ENCODE measurements around the gene C1QTNF3. TPM values are rescaled to one million over a fixed set of nuclear protein-coding genes. Genes with fewer than 3 reads are reported as not detected.

Gene C1QTNF3
- total and polyA plus RNA-seq, 3 experiments from 2014 or later, result 0.39 to 1.4 (median 1.4) TPM

GRCh38 chr5:34007201-34007620 is 35.8 kb downstream of the C1QTNF3 start:
- peaks cover 24 to 35% (median 28%) of the 10 kb centered on the region in 3 donors for H3K4me1 Mint-ChIP-seq

DNA sequence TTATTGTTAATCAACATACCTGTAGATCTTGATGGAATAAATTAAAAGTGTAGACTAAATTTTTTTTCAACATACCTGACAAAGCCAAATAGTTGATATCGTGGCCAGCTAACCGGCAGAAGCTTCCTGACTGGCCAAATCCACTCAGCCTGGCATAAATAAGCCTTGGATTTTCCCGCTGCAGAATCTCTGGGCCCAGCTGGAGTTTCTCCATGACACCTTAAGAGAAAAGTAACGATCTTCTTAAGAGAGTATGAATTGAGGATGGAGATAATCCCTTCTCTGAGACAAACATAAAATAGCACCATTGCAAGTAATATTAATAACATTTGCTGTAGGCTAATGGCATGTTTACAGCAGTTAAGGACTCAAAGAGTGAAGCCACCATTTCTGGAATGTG is 37.3 kb downstream of the C1QTNF3 start:
- H3K4me1 ChIP-seq (ENCODE audit: insufficient read depth, low read length), result peaks cover 13% of the 10 kb centered on the region
- no peak overlapping the region for H3K4me3 ChIP-seq (ENCODE audit: low read length)
- Mint-ChIP-seq H3K9me3 (no peaks in the 10 kb centered on the region), H3K27me3 (no peaks in the 10 kb centered on the region), H3K4me3 (peak overlapping the region in 2 of 7 donors; percentile 10 to 70), H3K36me3 (peaks cover 8 to 46% (median 16%) of the 10 kb centered on the region in 3 donors), H3K27ac (peak overlapping the region in 3 of 8 donors; percentile 40 to 87 (median 55)), H3K4me1 (peaks cover 24 to 35% (median 28%) of the 10 kb centered on the region in 3 donors)
- H3K27me3 ChIP-seq (ENCODE audit: insufficient read depth, low read length, poor library complexity, severe bottlenecking), result no peaks in the 10 kb centered on the region
- H3K27ac ChIP-seq (ENCODE audit: low read depth, low read length), result no peak overlapping the region
- H3K36me3 ChIP-seq (ENCODE audit: insufficient read depth, low read length), result peaks cover 10% of the 10 kb centered on the region
- ChIA-PET POLR2A (no interaction called here), CTCF (no interaction called here)
- no peak for DNase-seq
- H3K9me3 ChIP-seq (ENCODE audit: low read length), result no peaks in the 10 kb centered on the region

More at GRCh38 chr5:34007201-34007620, 35.8 kb downstream of the C1QTNF3 start:
- Histone ChIP-seq H3K4me3 (ENCODE audit: low read length) (peak overlapping the region; percentile 98), H3K27me3 (ENCODE audit: insufficient read depth, low read length, poor library complexity, severe bottlenecking) (no peaks in the 10 kb centered on the region), H3K9me3 (ENCODE audit: low read length) (no peaks in the 10 kb centered on the region), H3K4me1 (ENCODE audit: insufficient read depth, low read length) (peaks cover 13% of the 10 kb centered on the region), H3K27ac (ENCODE audit: low read depth, low read length) (peak overlapping the region; percentile 83), H3K36me3 (ENCODE audit: insufficient read depth, low read length) (peaks cover 10% of the 10 kb centered on the region)
- ChIA-PET POLR2A (no interaction called here), CTCF (no interaction called here)
- Mint-ChIP-seq H3K9me3 (no peaks in the 10 kb centered on the region), H3K27me3 (no peaks in the 10 kb centered on the region), H3K4me3 (peak overlapping the region; percentile 96 to 99 (median 96)), H3K27ac (peak overlapping the region; percentile 87 to 98 (median 94)), H3K36me3 (peaks cover 8 to 38% (median 12%) of the 10 kb centered on the region in 3 donors)
- DNase-seq, result no peak

DNA sequence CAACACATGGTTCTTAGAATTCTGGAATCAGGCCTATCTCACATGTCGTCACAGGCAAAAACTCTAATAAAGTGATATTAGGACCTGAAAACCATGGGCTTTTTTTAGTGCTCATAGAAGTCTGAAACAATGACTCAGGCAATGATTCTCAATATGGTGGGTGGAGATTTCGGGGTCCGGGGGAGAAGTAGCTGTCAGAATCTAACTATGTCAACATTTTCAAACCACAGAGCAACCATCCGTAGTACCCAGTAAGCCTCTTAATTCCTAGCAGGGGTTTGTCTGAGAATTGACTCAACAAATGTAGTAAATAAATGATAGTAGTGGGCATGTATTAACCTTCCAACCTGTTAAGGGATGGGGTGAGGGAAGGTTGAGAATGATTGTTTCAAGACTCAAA is 37.8 kb downstream of the C1QTNF3 start:
- H3K27me3 Mint-ChIP-seq, result no peaks in the 10 kb centered on the region
- H3K36me3 Mint-ChIP-seq, result peaks cover 8 to 46% (median 16%) of the 10 kb centered on the region in 3 donors
- no peaks in the 10 kb centered on the region for H3K27me3 ChIP-seq (ENCODE audit: insufficient read depth, low read length, poor library complexity, severe bottlenecking)
- ChIA-PET POLR2A (no interaction called here), CTCF (no interaction called here)
- peaks cover 24 to 35% (median 28%) of the 10 kb centered on the region in 3 donors for H3K4me1 Mint-ChIP-seq
- no peaks in the 10 kb centered on the region for H3K9me3 Mint-ChIP-seq
- peaks cover 10% of the 10 kb centered on the region for H3K36me3 ChIP-seq (ENCODE audit: insufficient read depth, low read length)
- H3K9me3 ChIP-seq (ENCODE audit: low read length), result no peaks in the 10 kb centered on the region
- H3K4me3 ChIP-seq (ENCODE audit: low read length), result no peak overlapping the region
- no peak overlapping the region for H3K27ac ChIP-seq (ENCODE audit: low read depth, low read length)
- DNase-seq, result no peak
- H3K4me3 Mint-ChIP-seq, result peak overlapping the region in 3 of 7 donors; percentile 1 to 70 (median 36)
- H3K4me1 ChIP-seq (ENCODE audit: insufficient read depth, low read length), result peaks cover 13% of the 10 kb centered on the region
- H3K27ac Mint-ChIP-seq, result peak overlapping the region in 3 of 8 donors; percentile 25 to 87 (median 55)

- Mint-ChIP-seq H3K27ac (no peak overlapping the region), H3K4me3 (no peak overlapping the region), H3K36me3 (peaks cover 8 to 50% (median 16%) of the 10 kb centered on the region in 3 donors), H3K4me1 (peaks cover 20 to 30% (median 23%) of the 10 kb centered on the region in 3 donors), H3K9me3 (no peaks in the 10 kb centered on the region), H3K27me3 (no peaks in the 10 kb centered on the region)
- CTCF ChIA-PET, result no interaction called here
- Histone ChIP-seq H3K4me3 (ENCODE audit: low read length) (no peak overlapping the region), H3K9me3 (ENCODE audit: low read length) (no peaks in the 10 kb centered on the region), H3K36me3 (ENCODE audit: insufficient read depth, low read length) (peaks cover 10% of the 10 kb centered on the region), H3K27me3 (ENCODE audit: insufficient read depth, low read length, poor library complexity, severe bottlenecking) (no peaks in the 10 kb centered on the region), H3K4me1 (ENCODE audit: insufficient read depth, low read length) (peaks cover 10% of the 10 kb centered on the region), H3K27ac (ENCODE audit: low read depth, low read length) (no peak overlapping the region)
- DNase-seq, result no peak
- POLR2A ChIA-PET, result no interaction called here
Measured at GRCh38 chr5:34003941-34004340, 39.1 kb downstream of the C1QTNF3 start.

DNA sequence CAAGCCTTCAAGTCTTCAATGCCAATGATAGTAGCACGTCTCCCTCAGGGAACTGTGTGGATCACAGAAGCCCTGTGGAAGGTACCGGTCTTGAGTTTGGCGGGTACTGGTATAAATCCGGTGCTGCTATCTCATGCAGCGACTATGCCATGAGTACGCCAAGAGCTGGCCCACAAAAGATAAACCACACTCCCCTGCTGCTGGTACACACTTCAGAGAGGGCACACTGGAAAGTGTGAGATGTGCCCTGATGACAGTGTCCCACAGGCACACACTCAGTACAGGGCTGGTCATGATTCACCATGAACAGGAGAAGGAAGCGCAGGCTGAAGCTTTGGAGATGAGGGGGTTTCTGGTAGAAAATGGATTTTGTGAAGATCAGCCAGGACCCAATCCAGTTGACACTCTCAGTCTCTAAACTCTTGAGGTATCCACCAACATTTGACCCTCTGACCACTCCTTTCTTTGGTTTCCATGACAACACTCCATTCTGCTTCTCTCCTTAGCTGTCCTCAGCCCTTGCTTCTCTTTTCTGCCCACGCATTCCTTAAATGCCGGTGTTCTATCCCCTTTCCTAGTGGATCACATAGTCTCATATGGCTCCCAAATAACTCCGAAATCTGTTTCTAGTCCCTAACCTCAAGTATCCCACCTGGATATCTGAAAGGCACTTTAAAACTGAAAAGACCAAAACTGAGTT is 40.2 kb downstream of the C1QTNF3 start:
- H3K9me3 ChIP-seq (ENCODE audit: low read length), result no peaks in the 10 kb centered on the region
- no peaks in the 10 kb centered on the region for H3K27me3 ChIP-seq (ENCODE audit: insufficient read depth, low read length, poor library complexity, severe bottlenecking)
- H3K36me3 ChIP-seq (ENCODE audit: insufficient read depth, low read length), result peaks cover 10% of the 10 kb centered on the region
- ChIA-PET CTCF (no interaction called here), POLR2A (no interaction called here)
- H3K4me1 Mint-ChIP-seq, result peaks cover 11 to 21% (median 15%) of the 10 kb centered on the region in 3 donors
- H3K36me3 Mint-ChIP-seq, result peaks cover 8 to 53% (median 16%) of the 10 kb centered on the region in 3 donors
- H3K4me3 Mint-ChIP-seq, result peak overlapping the region in 1 of 7 donors; percentile 12
- H3K9me3 Mint-ChIP-seq, result no peaks in the 10 kb centered on the region
- H3K27ac Mint-ChIP-seq, result peak overlapping the region in 1 of 8 donors; percentile 31
- H3K4me1 ChIP-seq (ENCODE audit: insufficient read depth, low read length), result peaks cover 7% of the 10 kb centered on the region
- H3K27ac ChIP-seq (ENCODE audit: low read depth, low read length), result no peak overlapping the region
- no peak overlapping the region for H3K4me3 ChIP-seq (ENCODE audit: low read length)
- DNase-seq, result no peak
- H3K27me3 Mint-ChIP-seq, result no peaks in the 10 kb centered on the region

DNA sequence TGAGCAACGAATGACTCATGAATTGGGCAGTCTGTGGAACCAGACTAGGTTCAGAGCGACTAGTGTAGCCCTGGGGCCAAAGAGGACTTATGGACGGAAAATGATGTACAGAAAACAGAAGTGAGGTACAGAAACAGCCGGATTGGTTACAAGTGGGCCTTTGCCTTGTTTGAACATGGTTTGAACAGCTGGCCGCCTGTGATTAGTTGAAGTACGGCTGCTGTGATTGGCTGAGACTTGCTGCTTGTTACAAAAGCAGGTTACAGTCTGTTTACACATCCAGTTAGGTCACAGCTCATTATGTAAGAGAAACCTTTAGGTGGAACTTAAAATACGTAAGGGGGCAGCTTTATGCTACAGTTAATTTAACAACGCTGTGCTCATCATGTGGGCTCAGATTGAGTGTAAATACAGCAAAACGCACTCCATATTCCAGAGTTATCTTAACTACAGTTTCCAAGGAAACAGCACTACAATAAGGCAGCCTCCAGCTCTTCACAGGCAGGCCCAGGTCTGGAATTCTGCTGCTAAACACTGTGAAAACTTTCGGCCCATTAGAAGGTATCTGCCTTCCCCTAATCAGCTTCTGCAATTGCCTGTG is 41.7 kb downstream of the C1QTNF3 start:
- Histone ChIP-seq H3K27me3 (ENCODE audit: insufficient read depth, low read length, poor library complexity, severe bottlenecking) (no peaks in the 10 kb centered on the region), H3K27ac (ENCODE audit: low read depth, low read length) (no peak overlapping the region), H3K9me3 (ENCODE audit: low read length) (no peaks in the 10 kb centered on the region), H3K36me3 (ENCODE audit: insufficient read depth, low read length) (peaks cover 10% of the 10 kb centered on the region), H3K4me3 (ENCODE audit: low read length) (no peak overlapping the region), H3K4me1 (ENCODE audit: insufficient read depth, low read length) (no peaks in the 10 kb centered on the region)
- H3K27me3 Mint-ChIP-seq, result no peaks in the 10 kb centered on the region
- ChIA-PET POLR2A (no interaction called here), CTCF (no interaction called here)
- no peaks in the 10 kb centered on the region for H3K9me3 Mint-ChIP-seq
- H3K36me3 Mint-ChIP-seq, result peaks cover 12 to 54% (median 20%) of the 10 kb centered on the region in 3 donors
- H3K4me3 Mint-ChIP-seq, result no peak overlapping the region
- H3K4me1 Mint-ChIP-seq, result peaks cover 6 to 16% (median 9%) of the 10 kb centered on the region in 3 donors
- DNase-seq, result no peak
- H3K27ac Mint-ChIP-seq, result peak overlapping the region in 1 of 8 donors; percentile 47

- peaks cover 12 to 60% (median 22%) of the 10 kb centered on the region in 3 donors for H3K36me3 Mint-ChIP-seq
- no peaks in the 10 kb centered on the region for H3K9me3 ChIP-seq (ENCODE audit: low read length)
- H3K4me1 ChIP-seq (ENCODE audit: insufficient read depth, low read length), result no peaks in the 10 kb centered on the region
- H3K4me3 ChIP-seq (ENCODE audit: low read length), result no peak overlapping the region
- no peak for DNase-seq
- no peak overlapping the region for H3K27ac Mint-ChIP-seq
- no peaks in the 10 kb centered on the region for H3K27me3 Mint-ChIP-seq
- H3K9me3 Mint-ChIP-seq, result no peaks in the 10 kb centered on the region
- ChIA-PET CTCF (no interaction called here), POLR2A (no interaction called here)
- H3K36me3 ChIP-seq (ENCODE audit: insufficient read depth, low read length), result peaks cover 10% of the 10 kb centered on the region
- H3K4me1 Mint-ChIP-seq, result peaks cover 3 to 6% (median 6%) of the 10 kb centered on the region in 3 donors
- H3K27ac ChIP-seq (ENCODE audit: low read depth, low read length), result no peak overlapping the region
- no peaks in the 10 kb centered on the region for H3K27me3 ChIP-seq (ENCODE audit: insufficient read depth, low read length, poor library complexity, severe bottlenecking)
- no peak overlapping the region for H3K4me3 Mint-ChIP-seq
Measured at GRCh38 chr5:33999978-34000377, 43.0 kb downstream of the C1QTNF3 start.

GRCh38 chr5:33997331-33997983 is 45.6 kb downstream of the C1QTNF3 start:
- H3K4me3 ChIP-seq (ENCODE audit: low read length), result no peak overlapping the region
- no peaks in the 10 kb centered on the region for H3K27me3 ChIP-seq (ENCODE audit: insufficient read depth, low read length, poor library complexity, severe bottlenecking)
- Mint-ChIP-seq H3K36me3 (peaks cover 4 to 53% (median 16%) of the 10 kb centered on the region in 3 donors), H3K4me3 (no peak overlapping the region), H3K27ac (peak overlapping the region in 3 of 8 donors; percentile 5 to 75 (median 69)), H3K4me1 (peaks cover 3 to 6% (median 6%) of the 10 kb centered on the region in 3 donors), H3K9me3 (no peaks in the 10 kb centered on the region), H3K27me3 (no peaks in the 10 kb centered on the region)
- no peak overlapping the region for H3K27ac ChIP-seq (ENCODE audit: low read depth, low read length)
- H3K9me3 ChIP-seq (ENCODE audit: low read length), result no peaks in the 10 kb centered on the region
- ChIA-PET POLR2A (no interaction called here), CTCF (interaction anchor here (0.7 to 1.8 kb wide), 7 partner anchors 11 to 562 kb away, joined by 3 to 5 read pairs (median 3); partner anchors contain the start of gene AMACR)
- H3K4me1 ChIP-seq (ENCODE audit: insufficient read depth, low read length), result no peaks in the 10 kb centered on the region
- DNase-seq, result peak in 2 of 5 donors; percentile 7 to 27
- H3K36me3 ChIP-seq (ENCODE audit: insufficient read depth, low read length), result no peaks in the 10 kb centered on the region

Measured in CD8-positive, alpha-beta memory T cell (primary cell).